GM18520 (cell line): ENCODE results near the gene ONECUT2.
"Not testable (repeated sequence)": the region's sequence is repeated elsewhere in the genome, so short reads cannot be mapped to it uniquely, and the experiment has no call there.

Experiments used
- ATAC-seq: cut with Tn5 transposase; IDR thresholded peaks from one replicate; pipeline ENCODE4 v1.9.1; 2021; ENCODE audit not compliant: unreplicated experiment

The ONECUT2 gene

DNA sequence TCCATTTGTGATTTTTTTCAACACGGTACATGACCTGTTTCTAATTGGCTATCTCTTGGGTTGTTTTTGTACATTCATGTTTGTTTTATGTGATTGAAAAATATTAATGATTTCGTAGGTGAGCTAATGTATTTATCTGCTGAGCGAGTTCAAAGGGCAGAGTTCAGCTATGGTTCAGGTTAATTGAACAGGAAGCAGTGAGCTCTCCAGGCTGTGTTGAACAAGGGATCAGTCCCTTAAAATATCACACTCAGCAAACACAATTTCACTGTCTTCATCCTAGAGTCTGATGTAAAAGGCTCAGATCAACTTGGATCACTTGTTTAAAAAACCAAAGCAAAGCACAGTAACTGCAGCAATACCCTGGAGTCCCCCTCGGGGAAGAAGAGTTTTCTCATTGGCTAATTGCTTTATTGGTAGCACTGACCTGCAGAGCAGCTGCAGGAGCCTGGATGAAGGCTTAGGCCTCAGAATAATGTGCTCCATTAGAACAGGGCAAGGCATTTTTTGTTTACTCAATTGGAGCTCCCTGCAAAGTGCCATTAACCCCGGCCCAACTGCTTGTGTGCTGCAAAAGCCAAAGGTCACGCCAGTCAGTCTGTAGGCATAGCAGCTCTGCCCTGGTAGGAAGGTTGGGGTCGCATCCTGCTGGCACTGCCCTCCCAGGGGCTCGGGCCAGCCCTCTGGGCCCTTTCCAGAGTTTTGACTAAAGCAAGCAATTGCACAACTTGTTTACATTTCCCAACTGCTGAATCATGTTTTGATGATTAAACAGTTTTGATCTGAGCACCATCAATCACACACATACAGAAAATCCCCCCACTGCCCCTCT lies 10.5 kb downstream of the ONECUT2 start:
- no peak for ATAC-seq

DNA sequence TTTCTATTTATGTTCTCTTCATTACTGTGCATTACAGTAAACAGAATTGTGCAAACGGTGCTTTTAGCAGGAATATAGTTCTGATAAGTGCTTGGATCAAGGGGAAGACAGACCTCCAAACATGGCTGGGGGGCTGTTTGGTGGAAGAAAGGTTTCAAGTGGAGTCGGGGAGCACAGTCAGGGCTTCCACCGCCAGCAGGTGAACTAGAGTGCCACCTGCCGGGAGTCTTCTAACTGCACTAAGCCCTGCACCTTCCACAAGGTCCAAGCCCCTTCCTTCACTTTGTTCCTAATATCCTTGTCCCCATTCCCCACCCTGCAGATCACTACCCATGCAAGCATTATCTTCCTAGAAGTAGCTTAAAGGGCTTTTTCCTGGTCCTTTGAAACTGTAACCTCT lies 11.1 kb downstream of the ONECUT2 start:
- no peak for ATAC-seq

GRCh38 chr18:57447154-57447621 lies 12.0 kb downstream of the ONECUT2 start:
- no peak for ATAC-seq

- no peak for ATAC-seq
Observed at GRCh38 chr18:57455576-57456129, 20.5 kb downstream of the ONECUT2 start.

DNA sequence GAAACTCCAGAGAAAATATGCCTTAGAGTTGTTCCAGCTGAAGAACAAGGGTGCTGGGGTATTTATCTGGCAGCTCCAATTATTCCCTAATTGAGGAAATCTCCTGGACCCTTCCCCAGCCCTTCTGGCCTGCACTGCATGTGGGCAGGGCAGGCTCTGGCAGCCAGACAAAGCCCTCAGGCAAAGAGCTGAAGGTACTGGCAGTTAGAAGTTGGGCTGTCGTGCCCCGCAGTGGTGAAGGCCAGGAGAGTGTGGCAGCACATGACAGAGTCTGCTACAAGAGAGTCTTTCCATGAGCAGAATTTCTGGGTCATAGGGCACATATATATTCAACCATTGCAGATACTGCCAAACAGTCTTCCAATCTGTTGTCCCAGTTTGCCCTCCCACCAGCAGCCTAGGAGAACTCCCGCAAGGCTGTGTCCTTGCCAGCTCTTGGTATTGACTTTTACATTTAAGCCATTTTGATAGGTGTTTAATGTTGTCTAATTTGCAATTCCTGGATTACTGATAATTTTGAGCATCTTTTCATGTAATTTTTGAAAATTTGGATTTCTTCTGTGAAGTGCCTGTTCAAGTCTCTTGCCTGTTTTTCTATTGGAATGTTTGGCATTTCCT lies 26.6 kb downstream of the ONECUT2 start:
- ATAC-seq, result no peak

DNA sequence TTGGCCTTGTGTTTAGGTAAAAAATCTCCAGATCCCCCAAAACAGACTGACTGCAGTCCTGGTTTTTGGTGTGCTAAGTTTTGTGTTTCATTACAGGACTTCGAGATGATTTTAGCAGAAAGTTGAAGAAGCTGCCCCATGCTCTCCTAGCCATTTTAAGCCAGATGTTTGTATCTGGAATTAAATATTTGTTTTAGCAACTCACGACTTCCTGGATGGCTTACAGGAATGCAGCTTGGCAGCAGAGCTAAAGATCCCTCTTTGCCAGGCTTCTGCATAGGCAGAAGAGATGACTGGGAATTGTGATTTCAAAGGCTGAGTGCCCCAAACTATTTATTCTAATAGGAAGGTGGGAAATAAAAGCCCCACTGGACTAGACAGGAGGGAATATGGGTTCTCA lies 31.1 kb downstream of the ONECUT2 start:
- no peak for ATAC-seq

DNA sequence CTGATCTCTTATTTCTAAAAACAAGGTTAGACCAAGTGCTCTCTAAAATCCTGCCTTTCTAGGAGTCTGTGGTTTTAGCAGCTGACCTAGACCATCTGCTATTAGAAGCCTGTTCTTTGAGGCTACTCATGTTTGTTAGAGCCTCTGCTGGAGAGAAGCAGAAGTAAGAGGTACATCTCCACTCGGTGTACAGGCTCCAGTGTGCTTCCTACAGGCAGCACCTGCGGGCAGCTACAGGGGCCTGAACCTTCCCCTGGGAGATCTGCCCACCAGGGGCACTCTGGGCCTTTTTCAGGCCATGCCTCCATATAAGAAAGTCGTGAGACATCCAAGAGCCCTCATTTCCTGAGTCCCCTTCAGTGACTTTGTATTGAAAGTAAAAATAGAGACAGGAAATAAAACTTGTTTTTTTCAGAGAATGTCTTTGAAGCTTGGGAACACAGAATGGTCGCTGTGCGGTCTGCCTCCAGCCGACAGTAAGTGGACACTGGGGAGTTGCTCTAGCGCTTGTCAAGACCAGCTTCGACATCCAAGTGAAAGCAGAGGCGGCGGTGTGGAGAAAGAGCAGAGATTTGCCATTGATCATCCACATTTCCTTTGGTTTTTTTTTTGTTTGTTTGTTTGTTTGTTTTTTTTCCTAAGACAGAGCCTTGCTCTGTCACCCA lies 31.7 kb downstream of the ONECUT2 start:
- ATAC-seq, result no peak

DNA sequence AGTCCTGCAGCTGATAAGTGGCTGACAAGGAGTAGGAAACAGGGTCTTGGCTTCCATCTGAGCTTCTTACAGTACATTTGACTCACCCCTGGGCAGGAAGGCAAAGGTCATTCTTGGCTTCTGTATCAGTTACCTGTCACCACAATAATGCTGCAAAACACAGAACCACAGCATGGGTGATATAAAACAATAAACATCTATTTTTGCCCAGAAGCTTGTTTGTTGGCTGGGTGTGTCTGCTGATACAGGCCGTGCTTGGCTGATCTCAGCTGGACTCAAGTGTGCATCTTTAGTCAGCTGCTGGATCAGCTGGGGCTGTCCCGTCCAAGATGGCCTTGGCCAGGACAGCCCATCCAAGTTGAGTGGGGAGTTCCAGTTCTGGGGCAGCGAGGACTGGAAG lies 34.7 kb downstream of the ONECUT2 start:
- ATAC-seq, result no peak

DNA sequence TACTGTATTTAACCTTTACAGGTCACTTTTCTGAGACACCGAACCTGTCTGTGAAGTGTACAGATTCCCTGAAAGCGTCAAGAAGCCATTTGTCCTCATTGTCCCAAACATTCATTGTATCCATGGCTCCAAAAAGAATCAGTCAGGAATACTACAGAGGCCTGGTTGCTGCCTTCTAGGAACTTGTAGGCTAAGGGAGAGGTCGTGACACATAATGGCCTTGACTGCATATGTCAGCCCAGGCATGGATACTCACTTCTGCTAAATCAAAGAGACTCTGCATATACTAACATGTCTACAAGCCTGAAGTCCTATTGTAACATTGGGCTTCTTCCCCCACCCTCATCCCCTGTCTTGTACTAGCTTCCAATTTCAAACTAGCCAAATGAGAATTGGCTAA lies 40.2 kb downstream of the ONECUT2 start:
- ATAC-seq, result no peak

GRCh38 chr18:57475903-57476302 lies 40.7 kb downstream of the ONECUT2 start:
- no peak for ATAC-seq

DNA sequence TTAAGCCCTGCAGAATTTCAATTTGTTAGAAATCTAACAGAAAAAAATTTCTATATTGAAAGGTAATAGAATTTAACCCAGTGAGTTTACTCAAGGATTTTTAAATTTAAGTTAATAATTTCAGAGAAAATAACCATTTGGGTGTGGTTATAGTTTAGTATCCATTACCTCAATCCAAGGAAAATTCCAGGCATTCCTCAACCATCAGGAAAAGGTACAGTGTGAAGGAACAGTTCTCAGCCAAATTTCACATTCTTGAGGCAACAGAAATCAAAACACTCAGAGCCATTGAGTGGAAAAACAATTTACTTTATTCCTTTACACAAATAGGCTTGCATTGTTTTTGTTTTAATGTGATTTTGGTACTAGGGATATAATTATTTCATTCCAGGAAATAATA lies 45.6 kb downstream of the ONECUT2 start:
- no peak for ATAC-seq

GRCh38 chr18:57497372-57498294 lies 62.5 kb downstream of the ONECUT2 start:
- ATAC-seq, result no peak

- ATAC-seq, result no peak
Observed at GRCh38 chr18:57498682-57499256, 63.6 kb downstream of the ONECUT2 start.

GRCh38 chr18:57502624-57503023 lies 67.5 kb downstream of the ONECUT2 start:
- ATAC-seq, result no peak

DNA sequence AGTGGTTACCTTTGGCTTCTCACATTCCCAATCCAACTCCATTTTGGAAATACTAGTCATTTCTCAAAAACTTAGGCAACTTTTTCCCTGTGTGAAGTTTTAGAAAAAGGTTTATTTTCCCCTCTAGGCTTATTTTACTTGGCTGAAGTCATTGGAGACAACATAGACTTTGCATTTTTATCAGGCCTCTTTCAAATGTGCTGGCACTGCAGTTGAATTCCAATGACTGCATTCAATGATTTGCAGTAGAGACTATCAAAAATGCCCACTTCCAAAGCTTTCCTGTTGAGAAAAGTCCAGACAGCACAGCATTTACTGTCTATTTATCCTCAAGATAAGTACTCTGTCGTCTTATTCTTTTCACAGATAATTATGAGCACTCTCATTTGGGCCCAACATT lies 70.1 kb downstream of the ONECUT2 start:
- ATAC-seq, result no peak

DNA sequence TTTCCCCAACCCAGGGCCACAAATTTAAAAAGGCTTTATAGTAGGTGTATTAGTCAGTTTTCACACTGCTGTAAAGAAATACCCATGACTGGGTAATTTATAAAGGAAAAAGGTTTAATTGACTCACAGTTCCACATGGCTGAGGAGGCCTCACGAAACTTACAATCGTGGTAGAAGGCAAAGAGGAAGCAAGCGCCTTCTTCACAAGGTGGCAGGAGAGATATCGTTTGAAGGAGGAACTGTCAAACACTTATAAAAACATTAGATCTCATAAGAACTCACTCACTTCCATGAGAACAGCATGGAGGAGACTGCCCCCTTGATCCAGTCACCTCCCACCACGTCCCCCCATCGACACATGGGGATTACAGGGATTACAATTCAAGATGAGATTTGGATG lies 80.9 kb downstream of the ONECUT2 start:
- ATAC-seq, result no peak

GRCh38 chr18:57518533-57518932 lies 83.4 kb downstream of the ONECUT2 start:
- no peak for ATAC-seq

DNA sequence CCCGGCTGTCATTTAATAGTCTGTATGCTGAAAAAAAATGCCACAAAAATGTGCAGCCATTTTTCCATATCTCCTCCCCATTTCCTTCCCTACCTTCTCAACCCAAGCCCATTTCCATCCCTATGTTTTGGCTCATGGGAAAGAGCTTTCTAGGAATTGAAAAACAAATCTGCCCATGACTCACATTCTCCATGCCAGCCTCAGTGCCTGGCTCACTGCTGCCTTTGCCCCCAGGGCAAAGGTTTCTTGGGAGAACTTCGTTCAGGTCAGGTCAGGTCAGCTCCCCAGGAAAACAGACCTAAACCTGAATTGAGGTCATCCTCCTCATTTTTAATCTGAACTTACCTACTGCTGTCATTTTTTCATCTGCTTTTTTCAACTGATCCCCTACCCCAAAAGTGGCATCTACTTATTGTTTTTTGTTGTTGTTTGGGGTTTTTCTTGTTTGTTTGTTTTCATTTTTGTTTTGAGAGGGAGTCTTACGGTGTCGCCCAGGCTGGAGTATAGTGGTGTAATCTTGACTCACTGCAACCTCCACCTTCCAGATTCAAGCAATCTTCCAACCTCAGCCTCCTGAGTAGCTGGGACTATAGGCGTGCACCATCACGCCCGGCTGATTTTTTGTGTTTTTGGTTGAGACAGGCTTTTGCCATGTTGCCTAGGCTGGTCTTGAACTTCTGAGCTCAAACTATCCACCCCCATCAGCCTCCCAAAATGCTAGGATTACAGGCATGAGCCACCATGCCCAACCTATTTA lies 84.7 kb downstream of the ONECUT2 start:
- no peak for ATAC-seq

DNA sequence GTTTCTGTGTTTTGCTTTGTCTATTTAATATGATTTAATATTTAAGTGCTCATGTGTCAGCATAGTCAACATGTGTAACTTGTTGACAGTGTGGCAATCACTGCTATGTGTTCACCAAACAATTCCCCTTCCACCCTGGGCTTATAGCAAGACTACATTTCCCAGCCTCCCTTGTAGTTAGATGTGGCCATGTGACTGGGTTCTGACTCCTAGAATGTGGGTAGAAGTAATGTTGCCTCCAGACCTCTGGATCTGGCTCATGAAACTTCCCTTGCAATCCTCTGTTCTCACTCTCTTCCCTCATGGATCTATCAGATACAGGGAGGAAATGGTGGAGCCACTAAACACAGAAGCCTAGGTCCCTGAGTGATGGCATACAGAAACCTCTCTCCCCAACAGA lies 87.2 kb downstream of the ONECUT2 start:
- ATAC-seq, result not testable (repeated sequence)
